Natural killer cell (primary cell): ENCODE results near the gene CHGA. TPM values are rescaled to one million over a fixed set of nuclear protein-coding genes. Genes with fewer than 3 reads are reported as not detected.
A peak's percentile ranks its signal among the peaks of the same experiment; 100 is the strongest.

Experiments used
- ATAC-seq, 3 donors: fragments of 150-1000 bp in 2 of 3; fragments of 200-7000 bp in 1 of 3; cut with Tn5 transposase; 1 replicate in 1 of 3; 2 replicates in 2 of 3; pipeline ENCODE4 v1.10.0; 2021; ENCODE audit warnings: mild to moderate bottlenecking in 2 of 3, moderate library complexity in 2 of 3
- DNase-seq, 2 donors: peaks; one replicate each; pipeline versions ENCODE4 v3.0.0 to v3.0.0-alpha.2; 2013 to 2021; ENCODE audit warnings: mixed read lengths in 1 of 2
- H3K27ac ChIP-seq: one replicate; pipeline ENCODE4 v1.5.1; 2013; ENCODE audit warnings: mild to moderate bottlenecking, low read length
- H3K27me3 ChIP-seq: one replicate; pipeline ENCODE4 v1.6.1; 2013; ENCODE audit warnings: low read length; ENCODE audit not compliant: control insufficient read depth, insufficient read depth
- H3K36me3 ChIP-seq: one replicate; pipeline ENCODE4 v1.6.1; 2013; ENCODE audit warnings: low read length; ENCODE audit not compliant: control insufficient read depth, insufficient read depth
- H3K4me1 ChIP-seq: one replicate; pipeline ENCODE4 v1.6.1; 2013; ENCODE audit warnings: low read length; ENCODE audit not compliant: control insufficient read depth, insufficient read depth
- H3K4me3 ChIP-seq: one replicate; pipeline ENCODE4 v1.5.1; 2013; ENCODE audit warnings: low read length
- H3K9me3 ChIP-seq: one replicate; pipeline ENCODE4 v1.6.1; 2013; ENCODE audit warnings: low read length; ENCODE audit not compliant: control insufficient read depth, insufficient read depth
- H3K27ac Mint-ChIP-seq, 2 donors: one replicate each; pipeline ENCODE4 v1.8.0; 2022; ENCODE audit warnings: mild to moderate bottlenecking in 2 of 2, mixed read lengths in 2 of 2, moderate library complexity in 1 of 2
- H3K27me3 Mint-ChIP-seq, 2 donors: one replicate each; pipeline ENCODE4 v1.8.0; 2022; ENCODE audit warnings: low read depth in 2 of 2, mixed read lengths in 2 of 2
- H3K36me3 Mint-ChIP-seq: one replicate; pipeline ENCODE4 v1.8.0; 2022; ENCODE audit warnings: mixed read lengths
- H3K4me1 Mint-ChIP-seq, 2 donors: one replicate each; pipeline ENCODE4 v1.8.0; 2022; ENCODE audit warnings: mixed read lengths in 2 of 2
- H3K4me3 Mint-ChIP-seq: one replicate; pipeline ENCODE4 v1.8.0; 2022; ENCODE audit warnings: mild to moderate bottlenecking, moderate library complexity, mixed read lengths
- H3K9me3 Mint-ChIP-seq, 2 donors: one replicate each; pipeline ENCODE4 v1.8.0; 2022; ENCODE audit warnings: mixed read lengths in 2 of 2
- CTCF ChIP-seq: fragments of 200-600 bp; IDR thresholded peaks from one replicate; pipeline ENCODE4 v1.8.0; 2022; ENCODE audit warnings: antibody characterized with exemption
- WGBS: methylation state at CpG from one replicate; pipeline ENCODE4 v1.1.7; 2013; ENCODE audit warnings: missing lambda C conversion rate; ENCODE audit not compliant: insufficient coverage; 5-methylcytosine and 5-hydroxymethylcytosine counted together
- intact Hi-C: fragments of 100-400 bp; cut with micrococcal nuclease; formaldehyde crosslinking; loops from one replicate; pipeline ENCODE4 v1.14.2; 2022
- total RNA-seq, 4 donors: library from RNA; stranded (reverse); fragments of 120-200 nt in 1 of 4; gene quantifications; one replicate each; pipeline versions ENCODE4 v1.2.3 to v1.2.4, GENCODE V29; 2013 to 2022

The CHGA gene
- not detected for total RNA-seq
- not detected for total RNA-seq (2013)

- Histone ChIP-seq H3K4me3 (no peak within 1 kb of the TSS), H3K4me1 (no peaks in the 10 kb centered on the region), H3K27me3 (peaks cover 5% of the 10 kb centered on the region), H3K9me3 (no peaks in the 10 kb centered on the region), H3K27ac (no peak within 1 kb of the TSS), H3K36me3 (no peaks in the 10 kb centered on the region)
- peak in 2 of 3 donors; percentile 81 to 88 for ATAC-seq
- Mint-ChIP-seq H3K27ac (no peak within 1 kb of the TSS), H3K4me3 (no peak within 1 kb of the TSS), H3K27me3 (peaks cover 11 to 29% of the 10 kb centered on the region in 2 donors), H3K9me3 (no peaks in the 10 kb centered on the region), H3K36me3 (no peaks in the 10 kb centered on the region), H3K4me1 (peaks cover 6 to 15% of the 10 kb centered on the region in 2 donors)
- intact Hi-C loops, result no loop called here
- TF ChIP-seq CTCF, result no peak
- WGBS, result 9% methylated on average over 86 of the region's 86 CpGs
- peak; percentile 56 to 64 for DNase-seq
Observed at GRCh38 chr14:92922883-92923743, at the start of gene CHGA. Gene CHGA, plus strand, starts transcription at chr14:92923150. Its CDS starts 210 bp downstream, at chr14:92923360.

GRCh38 chr14:92874962-92875661 lies 47.8 kb upstream of the CHGA start:
- H3K27me3 Mint-ChIP-seq, result peaks cover 7 to 45% of the 10 kb centered on the region in 2 donors
- no peaks in the 10 kb centered on the region for H3K9me3 ChIP-seq
- H3K4me3 Mint-ChIP-seq, result no peak overlapping the region
- H3K36me3 Mint-ChIP-seq, result no peaks in the 10 kb centered on the region
- no peaks in the 10 kb centered on the region for H3K36me3 ChIP-seq
- H3K27ac Mint-ChIP-seq, result no peak overlapping the region
- intact Hi-C loops, result no loop called here
- WGBS, result 75% methylated on average over 12 of the region's 13 CpGs
- H3K9me3 Mint-ChIP-seq, result no peaks in the 10 kb centered on the region
- no peak for DNase-seq
- no peak for TF ChIP-seq CTCF
- H3K27ac ChIP-seq, result no peak overlapping the region
- H3K4me3 ChIP-seq, result no peak overlapping the region
- H3K4me1 ChIP-seq, result no peaks in the 10 kb centered on the region
- H3K27me3 ChIP-seq, result peaks cover 3% of the 10 kb centered on the region
- ATAC-seq, result peak in 1 of 3 donors; percentile 16
- H3K4me1 Mint-ChIP-seq, result no peaks in the 10 kb centered on the region

- Mint-ChIP-seq H3K4me1 (no peaks in the 10 kb centered on the region), H3K9me3 (no peaks in the 10 kb centered on the region), H3K4me3 (no peak overlapping the region), H3K27me3 (peaks cover 18 to 62% of the 10 kb centered on the region in 2 donors), H3K36me3 (no peaks in the 10 kb centered on the region), H3K27ac (no peak overlapping the region)
- Histone ChIP-seq H3K27me3 (peaks cover 6% of the 10 kb centered on the region), H3K4me3 (no peak overlapping the region), H3K36me3 (no peaks in the 10 kb centered on the region), H3K27ac (no peak overlapping the region), H3K9me3 (no peaks in the 10 kb centered on the region), H3K4me1 (no peaks in the 10 kb centered on the region)
- WGBS, result 69% methylated on average over 18 of the region's 18 CpGs
- DNase-seq, result no peak
- intact Hi-C loops, result no loop called here
- TF ChIP-seq CTCF, result no peak
- no peak for ATAC-seq
Observed at GRCh38 chr14:92877757-92878431, 45.1 kb upstream of the CHGA start.
